Liver (tissue), 9 donors: ENCODE results near the gene FYCO1. TPM values are rescaled to one million over a fixed set of nuclear protein-coding genes. Genes with fewer than 3 reads are reported as not detected.

Experiments used
- DNase-seq: peaks from one replicate; pipeline ENCODE4 v3.0.0-alpha.2; 2017; ENCODE audit warnings: low spot score
- H3K27ac ChIP-seq, 2 donors: one replicate each; pipeline ENCODE4 v1.7.0; 2013; ENCODE audit warnings: inconsistent platforms in 2 of 2, low read length in 2 of 2, control low read depth in 1 of 2, low read depth in 1 of 2, mild to moderate bottlenecking in 1 of 2
- H3K27me3 ChIP-seq, 4 donors: one replicate each; pipeline versions ENCODE4 v1.6.1 to v1.7.0; 2013; ENCODE audit warnings: low read length in 3 of 4, inconsistent platforms in 1 of 4, mild to moderate bottlenecking in 1 of 4, moderate library complexity in 1 of 4; ENCODE audit not compliant: control insufficient read depth in 4 of 4, insufficient read depth in 4 of 4
- H3K36me3 ChIP-seq, 4 donors: one replicate each; pipeline versions ENCODE4 v1.6.1 to v1.7.0; 2013; ENCODE audit warnings: low read length in 3 of 4, mild to moderate bottlenecking in 3 of 4, low read depth in 1 of 4, moderate library complexity in 1 of 4; ENCODE audit not compliant: control insufficient read depth in 4 of 4, insufficient read depth in 3 of 4
- H3K4me1 ChIP-seq, 4 donors: one replicate each; pipeline versions ENCODE4 v1.6.1 to v1.7.0; 2013; ENCODE audit warnings: low read length in 3 of 4, mild to moderate bottlenecking in 3 of 4, moderate library complexity in 1 of 4; ENCODE audit not compliant: control insufficient read depth in 4 of 4, insufficient read depth in 4 of 4
- H3K4me3 ChIP-seq, 3 donors: one replicate each; pipeline versions ENCODE4 v1.6.1 to v1.7.0; 2013; ENCODE audit warnings: low read length in 3 of 3, control low read depth in 1 of 3, low read depth in 1 of 3, mild to moderate bottlenecking in 1 of 3
- H3K9ac ChIP-seq, 2 donors: one replicate each; pipeline ENCODE4 v1.7.0; 2013; ENCODE audit warnings: low read length in 2 of 2, mild to moderate bottlenecking in 2 of 2, moderate library complexity in 2 of 2, control low read depth in 1 of 2, low read depth in 1 of 2
- H3K9me3 ChIP-seq, 4 donors: one replicate each; pipeline versions ENCODE4 v1.6.1 to v1.7.0; 2013; ENCODE audit warnings: low read length in 3 of 4; ENCODE audit not compliant: control insufficient read depth in 4 of 4
- ATF3 ChIP-seq: IDR thresholded peaks from 2 replicates; pipeline ENCODE4 v1.6.1; 2016; ENCODE audit warnings: antibody characterized with exemption
- EGR1 ChIP-seq, 2 donors: IDR thresholded peaks; 2 replicates each; pipeline ENCODE4 v1.6.1; 2016 to 2018; ENCODE audit warnings: antibody characterized with exemption in 2 of 2, low read depth in 2 of 2
- FOXA1 ChIP-seq: IDR thresholded peaks from 2 replicates; pipeline ENCODE4 v1.6.1; 2016; ENCODE audit warnings: antibody characterized with exemption
- FOXA2 ChIP-seq: IDR thresholded peaks from 2 replicates; pipeline ENCODE4 v1.6.1; 2016; ENCODE audit warnings: antibody characterized with exemption
- GABPA ChIP-seq, 2 donors: IDR thresholded peaks in 1 of 2; conservative IDR thresholded peaks in 1 of 2; 2 replicates each; pipeline ENCODE4 v1.6.1; 2016; ENCODE audit warnings: antibody characterized with exemption in 2 of 2, mild to moderate bottlenecking in 1 of 2, moderate library complexity in 1 of 2
- HNF4A ChIP-seq, 2 donors: conservative IDR thresholded peaks; 2 replicates each; pipeline ENCODE4 v1.6.1; 2016; ENCODE audit warnings: antibody characterized with exemption in 2 of 2, mild to moderate bottlenecking in 2 of 2
- HNF4G ChIP-seq: IDR thresholded peaks from 2 replicates; pipeline ENCODE4 v1.6.1; 2016; ENCODE audit warnings: antibody characterized with exemption
- JUND ChIP-seq, 2 donors: IDR thresholded peaks; 2 replicates each; pipeline ENCODE4 v1.6.1; 2016; ENCODE audit warnings: antibody characterized with exemption in 2 of 2
- MAX ChIP-seq: IDR thresholded peaks from 2 replicates; pipeline ENCODE4 v1.6.1; 2016; ENCODE audit warnings: antibody characterized with exemption
- RAD21 ChIP-seq, 2 donors: IDR thresholded peaks; 2 replicates each; pipeline ENCODE4 v1.6.1; 2016; ENCODE audit warnings: antibody characterized with exemption in 2 of 2, mild to moderate bottlenecking in 2 of 2
- REST ChIP-seq: IDR thresholded peaks from 2 replicates; pipeline ENCODE4 v1.6.1; 2016; ENCODE audit warnings: antibody characterized with exemption, mild to moderate bottlenecking
- RXRA ChIP-seq, 2 donors: IDR thresholded peaks; 2 replicates each; pipeline ENCODE4 v1.6.1; 2017 to 2018; ENCODE audit warnings: antibody characterized with exemption in 2 of 2, mild to moderate bottlenecking in 1 of 2
- SP1 ChIP-seq: IDR thresholded peaks from 2 replicates; pipeline ENCODE4 v1.6.1; 2018; ENCODE audit warnings: antibody characterized with exemption, mild to moderate bottlenecking
- YY1 ChIP-seq: IDR thresholded peaks from 2 replicates; pipeline ENCODE4 v1.6.1; 2016; ENCODE audit warnings: antibody characterized with exemption, mild to moderate bottlenecking
- WGBS: extraction: QIAGEN DNeasy Blood & Tissue Kit; methylation state at CpG from one replicate; pipeline ENCODE4 v1.1.7; 2013; 5-methylcytosine and 5-hydroxymethylcytosine counted together
- polyA plus RNA-seq, 2 donors: library from polyadenylated mRNA; stranded (reverse) in 1 of 2; unstranded in 1 of 2; fragments of 200-250 nt in 1 of 2; fragments of >200 nt in 1 of 2; fragmentation: Nextera tagmentation in 1 of 2; extraction: Ambion mirVana in 1 of 2; gene quantifications; one replicate each; pipeline versions ENCODE4 v1.2.1 to v1.2.3, GENCODE V29; 2013 to 2015
- total RNA-seq, 2 donors: library from RNA; depleted of rRNA; stranded (reverse); fragments of >200 nt; gene quantifications; one replicate each; pipeline ENCODE4 v1.2.3, GENCODE V29; 2014
- TF ChIP-seq, protein P1 (sequence below): IDR thresholded peaks from 2 replicates; pipeline ENCODE4 v1.6.1; 2016; ENCODE audit warnings: antibody characterized with exemption
- TF ChIP-seq, protein P2 (sequence below): fragments of 150-350 bp; IDR thresholded peaks from 2 replicates; pipeline ENCODE4 v1.5.1; 2017; ENCODE audit warnings: improper control_type of control experiment, low read depth, low read length; ENCODE audit not compliant: missing input control
- donor health status: healthy.
- donor health status: healthy.
- donor health status: healthy.
- donor health status: healthy.
- donor health status: healthy.

FYCO1 gene
- total and polyA plus RNA-seq, 4 donors: 3.0 to 17.1 (median 10.2) TPM

DNA sequence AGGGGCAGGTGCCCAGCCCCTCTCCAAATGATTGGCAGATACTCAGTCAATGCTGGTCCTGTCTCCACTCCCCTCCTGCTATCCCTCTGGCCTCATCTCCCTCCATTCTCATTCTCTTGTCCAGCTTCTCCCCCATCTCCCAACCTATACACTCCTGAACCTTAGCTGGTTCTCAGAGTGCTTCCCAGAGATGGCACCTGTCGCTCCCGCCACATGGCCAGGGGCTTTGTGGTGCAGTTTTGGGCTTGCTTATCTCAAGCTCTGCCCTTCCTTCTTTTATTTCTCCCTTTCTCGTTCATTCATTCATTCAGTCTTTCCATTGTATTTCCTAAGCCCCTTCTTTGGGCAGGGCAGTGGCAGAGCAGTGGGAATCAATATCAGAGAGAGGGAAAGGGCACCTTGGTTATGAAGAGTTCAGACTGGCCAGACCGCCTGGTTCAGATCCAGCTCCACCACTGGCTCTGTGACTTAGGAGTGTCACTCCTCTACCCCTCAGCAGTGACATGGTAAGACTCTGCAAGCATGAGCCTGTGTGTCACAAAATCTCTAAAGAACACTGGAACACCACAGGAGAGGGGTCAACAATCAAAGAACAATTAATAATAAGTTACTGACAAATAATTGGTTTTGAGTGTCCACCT, 72.6 kb downstream of the FYCO1 start:
- TF ChIP-seq ATF3: no peak
- TF ChIP-seq RXRA (IDR thresholded peaks at IDR 0.05): no peak
- TF ChIP-seq HNF4G: no peak
- TF ChIP-seq MAX: no peak
- TF ChIP-seq, protein P1, sequence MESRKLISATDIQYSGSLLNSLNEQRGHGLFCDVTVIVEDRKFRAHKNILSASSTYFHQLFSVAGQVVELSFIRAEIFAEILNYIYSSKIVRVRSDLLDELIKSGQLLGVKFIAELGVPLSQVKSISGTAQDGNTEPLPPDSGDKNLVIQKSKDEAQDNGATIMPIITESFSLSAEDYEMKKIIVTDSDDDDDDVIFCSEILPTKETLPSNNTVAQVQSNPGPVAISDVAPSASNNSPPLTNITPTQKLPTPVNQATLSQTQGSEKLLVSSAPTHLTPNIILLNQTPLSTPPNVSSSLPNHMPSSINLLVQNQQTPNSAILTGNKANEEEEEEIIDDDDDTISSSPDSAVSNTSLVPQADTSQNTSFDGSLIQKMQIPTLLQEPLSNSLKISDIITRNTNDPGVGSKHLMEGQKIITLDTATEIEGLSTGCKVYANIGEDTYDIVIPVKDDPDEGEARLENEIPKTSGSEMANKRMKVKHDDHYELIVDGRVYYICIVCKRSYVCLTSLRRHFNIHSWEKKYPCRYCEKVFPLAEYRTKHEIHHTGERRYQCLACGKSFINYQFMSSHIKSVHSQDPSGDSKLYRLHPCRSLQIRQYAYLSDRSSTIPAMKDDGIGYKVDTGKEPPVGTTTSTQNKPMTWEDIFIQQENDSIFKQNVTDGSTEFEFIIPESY: no peak
- TF ChIP-seq, protein P2, sequence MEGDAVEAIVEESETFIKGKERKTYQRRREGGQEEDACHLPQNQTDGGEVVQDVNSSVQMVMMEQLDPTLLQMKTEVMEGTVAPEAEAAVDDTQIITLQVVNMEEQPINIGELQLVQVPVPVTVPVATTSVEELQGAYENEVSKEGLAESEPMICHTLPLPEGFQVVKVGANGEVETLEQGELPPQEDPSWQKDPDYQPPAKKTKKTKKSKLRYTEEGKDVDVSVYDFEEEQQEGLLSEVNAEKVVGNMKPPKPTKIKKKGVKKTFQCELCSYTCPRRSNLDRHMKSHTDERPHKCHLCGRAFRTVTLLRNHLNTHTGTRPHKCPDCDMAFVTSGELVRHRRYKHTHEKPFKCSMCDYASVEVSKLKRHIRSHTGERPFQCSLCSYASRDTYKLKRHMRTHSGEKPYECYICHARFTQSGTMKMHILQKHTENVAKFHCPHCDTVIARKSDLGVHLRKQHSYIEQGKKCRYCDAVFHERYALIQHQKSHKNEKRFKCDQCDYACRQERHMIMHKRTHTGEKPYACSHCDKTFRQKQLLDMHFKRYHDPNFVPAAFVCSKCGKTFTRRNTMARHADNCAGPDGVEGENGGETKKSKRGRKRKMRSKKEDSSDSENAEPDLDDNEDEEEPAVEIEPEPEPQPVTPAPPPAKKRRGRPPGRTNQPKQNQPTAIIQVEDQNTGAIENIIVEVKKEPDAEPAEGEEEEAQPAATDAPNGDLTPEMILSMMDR: no peak
- TF ChIP-seq GABPA (IDR thresholded peaks at IDR 0.05 in 1 of 2, conservative IDR thresholded peaks at IDR 0.05 in 1 of 2): no peak
- TF ChIP-seq RAD21 (IDR thresholded peaks at IDR 0.05): no peak
- TF ChIP-seq EGR1 (IDR thresholded peaks at IDR 0.05; ENCODE audit: low read depth in 2 of 2): no peak
- WGBS: 98% methylated on average over 4 of the region's 4 CpGs
- Histone ChIP-seq H3K4me1 (no peaks in the 10 kb centered on the region), H3K27ac (no peak overlapping the region), H3K36me3 (peaks cover 4 to 53% (median 29%) of the 10 kb centered on the region in 4 donors), H3K9me3 (no peaks in the 10 kb centered on the region), H3K9ac (no peak overlapping the region), H3K4me3 (no peak overlapping the region), H3K27me3 (no peaks in the 10 kb centered on the region)
- DNase-seq: no peak

DNA sequence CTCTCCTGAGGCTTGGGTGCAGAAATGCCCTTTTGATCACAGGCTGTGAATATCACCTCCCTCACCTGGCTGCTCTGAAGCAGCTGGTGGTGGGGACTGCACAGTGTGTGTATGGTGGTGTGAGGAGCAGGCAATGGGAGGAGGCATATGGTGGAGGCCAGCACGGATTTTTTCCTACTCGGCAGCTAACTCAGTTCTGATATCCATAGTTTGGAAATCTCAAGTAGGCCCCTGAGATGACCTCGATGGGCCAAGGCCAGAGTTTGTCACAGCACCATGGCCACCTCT, 73.6 kb downstream of the FYCO1 start:
- no peak for DNase-seq
- Histone ChIP-seq H3K36me3 (peaks cover 3 to 45% (median 22%) of the 10 kb centered on the region in 4 donors), H3K27me3 (no peaks in the 10 kb centered on the region), H3K9me3 (no peaks in the 10 kb centered on the region), H3K9ac (no peak overlapping the region), H3K27ac (no peak overlapping the region), H3K4me3 (no peak overlapping the region), H3K4me1 (no peaks in the 10 kb centered on the region)
- WGBS: 93% methylated on average over 3 of the region's 3 CpGs
- TF ChIP-seq GABPA (IDR thresholded peaks at IDR 0.05 in 1 of 2, conservative IDR thresholded peaks at IDR 0.05 in 1 of 2) (no peak), YY1 (no peak), FOXA1 (no peak), HNF4A (conservative IDR thresholded peaks at IDR 0.05) (no peak), FOXA2 (no peak), REST (no peak), SP1 (no peak), JUND (IDR thresholded peaks at IDR 0.05) (no peak), RAD21 (IDR thresholded peaks at IDR 0.05) (no peak), HNF4G (no peak), RXRA (IDR thresholded peaks at IDR 0.05) (no peak), ATF3 (no peak)
- TF ChIP-seq, protein P1: no peak
- TF ChIP-seq, protein P2: no peak
